OCI-LY1 (cell line): ENCODE measurements around the gene ARHGAP24.

Experiments used
- H2AFZ ChIP-seq: fragments of 200-600 bp; sonication (generic), shearing (Covaris generic); 2 replicates; pipeline ENCODE4 v1.6.0; 2014; ENCODE audit warnings: antibody characterized with exemption, mild to moderate bottlenecking, low read length
- H3F3A ChIP-seq: fragments of 200-600 bp; sonication (generic), shearing (Covaris generic); 2 replicates; pipeline ENCODE4 v1.6.0; 2014; ENCODE audit warnings: mild to moderate bottlenecking, antibody characterized with exemption, low read length, moderate library complexity; ENCODE audit not compliant: insufficient read depth
- H3K27ac ChIP-seq: fragments of 200-600 bp; sonication (generic); 2 replicates; pipeline ENCODE4 v1.5.1; 2014; ENCODE audit warnings: low read length, mixed run types, mild to moderate bottlenecking, low read depth; ENCODE audit not compliant: poor library complexity, severe bottlenecking
- H3K27me3 ChIP-seq: fragments of 200-600 bp; sonication (generic); 2 replicates; pipeline ENCODE4 v1.6.0; 2014; ENCODE audit warnings: antibody characterized with exemption, mild to moderate bottlenecking, low read length, moderate library complexity; ENCODE audit not compliant: insufficient read depth
- H3K36me3 ChIP-seq: fragments of 200-600 bp; sonication (generic); 2 replicates; pipeline ENCODE4 v1.6.1; 2014; ENCODE audit warnings: mild to moderate bottlenecking, antibody characterized with exemption, low read length, moderate library complexity, mixed read lengths; ENCODE audit not compliant: insufficient read depth
- H3K4me1 ChIP-seq: fragments of 200-600 bp; sonication (generic); 2 replicates; pipeline ENCODE4 v1.5.1; 2014; ENCODE audit warnings: mild to moderate bottlenecking, low read length, moderate library complexity; ENCODE audit not compliant: insufficient read depth, severe bottlenecking
- H3K4me2 ChIP-seq: fragments of 200-600 bp; sonication (generic), shearing (Covaris generic); 2 replicates; pipeline ENCODE4 v1.6.1; 2014; ENCODE audit warnings: low read length
- H3K4me3 ChIP-seq: fragments of 200-600 bp; sonication (generic); 2 replicates; pipeline ENCODE4 v1.5.1; 2014; ENCODE audit warnings: low read length, low read depth, mild to moderate bottlenecking, mixed read lengths; ENCODE audit not compliant: poor library complexity, severe bottlenecking
- H3K79me2 ChIP-seq: fragments of 200-600 bp; shearing (Covaris generic); 2 replicates; pipeline ENCODE4 v1.6.1; 2016; ENCODE audit warnings: mixed run types, low read length, mixed read lengths; ENCODE audit not compliant: insufficient read depth
- H3K9ac ChIP-seq: fragments of 200-600 bp; sonication (generic), shearing (Covaris generic); 2 replicates; pipeline ENCODE4 v1.6.1; 2014; ENCODE audit warnings: mild to moderate bottlenecking, low read length, mixed read lengths
- H3K9me2 ChIP-seq: fragments of 200-600 bp; sonication (generic), shearing (Covaris generic); 2 replicates; pipeline ENCODE4 v1.6.1; 2014; ENCODE audit warnings: low read depth, mild to moderate bottlenecking, low read length, mixed read lengths
- H3K9me3 ChIP-seq: fragments of 200-600 bp; shearing (Covaris generic); 2 replicates; pipeline ENCODE4 v1.6.1; 2014; ENCODE audit warnings: low read length, mixed read lengths
- H4K20me1 ChIP-seq: fragments of 200-600 bp; sonication (generic), shearing (Covaris generic); 2 replicates; pipeline ENCODE4 v1.6.0; 2016; ENCODE audit warnings: mild to moderate bottlenecking, low read length; ENCODE audit not compliant: insufficient read depth
- EZH2 ChIP-seq: fragments of 200-600 bp; sonication (generic), shearing (Covaris generic); IDR thresholded peaks from 2 replicates; pipeline ENCODE4 v1.8.0; 2017; ENCODE audit warnings: borderline replicate concordance, mixed run types, mild to moderate bottlenecking, antibody characterized with exemption, low read length, moderate library complexity, mixed read lengths
- TF ChIP-seq, protein P1 (sequence below): fragments of 200-600 bp; sonication (generic), shearing (Covaris generic); IDR thresholded peaks from 2 replicates; pipeline ENCODE4 v1.5.1; 2017; ENCODE audit warnings: mild to moderate bottlenecking, antibody characterized with exemption, low read length, moderate library complexity, mixed read lengths

The ARHGAP24 gene

DNA sequence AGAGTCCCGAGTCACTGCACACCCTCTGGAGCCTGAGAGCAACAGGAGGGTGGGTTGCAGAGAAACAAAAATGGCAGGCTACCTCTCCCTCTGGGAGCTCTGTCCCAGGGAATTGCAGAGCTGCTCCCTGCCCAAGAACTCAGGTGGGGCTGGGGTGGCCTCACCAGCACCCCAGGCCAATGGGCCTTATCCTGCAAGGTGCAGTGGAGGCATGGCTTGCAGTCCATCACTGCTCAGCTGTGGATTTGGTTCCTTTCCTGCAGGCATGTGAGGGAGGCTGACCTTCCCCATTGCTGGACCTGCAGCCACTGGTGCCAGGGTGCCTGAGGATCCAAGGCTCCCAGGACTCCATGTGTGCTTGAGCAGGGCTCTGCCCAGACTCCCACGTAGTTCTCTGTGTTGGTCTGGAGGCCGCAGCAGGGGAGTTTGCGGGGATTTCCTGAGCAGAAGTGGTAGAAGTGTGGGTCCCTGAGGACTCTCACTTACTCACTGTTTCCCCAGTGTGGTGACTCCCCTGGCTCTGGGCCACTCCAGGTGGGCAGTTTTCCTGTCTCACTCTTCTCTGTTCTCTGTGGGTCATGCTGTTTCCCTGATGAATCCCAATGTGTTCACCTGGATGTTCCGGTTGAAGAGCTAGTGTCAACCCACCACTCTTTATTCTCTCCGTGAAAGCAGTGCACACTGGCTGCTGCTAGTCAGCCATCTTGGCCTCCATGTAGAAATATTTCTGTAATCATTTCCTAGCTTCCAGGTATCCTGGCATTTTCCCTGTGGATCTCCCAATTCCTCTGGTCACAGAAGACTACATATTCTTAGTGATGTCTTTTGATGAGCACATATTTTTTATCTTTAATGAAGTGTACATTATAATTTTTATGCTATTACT, 82.3 kb downstream of the ARHGAP24 start:
- Histone ChIP-seq H3K27me3 (no peaks in the 10 kb centered on the region), H3K36me3 (peaks cover 57% of the 10 kb centered on the region), H3K4me1 (peaks cover 64% of the 10 kb centered on the region), H3K27ac (peak overlapping the region; percentile 97), H3K4me3 (peak overlapping the region; percentile 22), H3K9me3 (peaks cover 4% of the 10 kb centered on the region), H4K20me1 (no peaks in the 10 kb centered on the region), H3K9me2 (no peaks in the 10 kb centered on the region), H3K9ac (peak overlapping the region; percentile 65), H3K79me2 (peaks cover 74% of the 10 kb centered on the region), H3K4me2 (peak overlapping the region; percentile 50), H3F3A (no peaks in the 10 kb centered on the region), H2AFZ (no peak overlapping the region)
- TF ChIP-seq EZH2: no peak
- TF ChIP-seq, protein P1, sequence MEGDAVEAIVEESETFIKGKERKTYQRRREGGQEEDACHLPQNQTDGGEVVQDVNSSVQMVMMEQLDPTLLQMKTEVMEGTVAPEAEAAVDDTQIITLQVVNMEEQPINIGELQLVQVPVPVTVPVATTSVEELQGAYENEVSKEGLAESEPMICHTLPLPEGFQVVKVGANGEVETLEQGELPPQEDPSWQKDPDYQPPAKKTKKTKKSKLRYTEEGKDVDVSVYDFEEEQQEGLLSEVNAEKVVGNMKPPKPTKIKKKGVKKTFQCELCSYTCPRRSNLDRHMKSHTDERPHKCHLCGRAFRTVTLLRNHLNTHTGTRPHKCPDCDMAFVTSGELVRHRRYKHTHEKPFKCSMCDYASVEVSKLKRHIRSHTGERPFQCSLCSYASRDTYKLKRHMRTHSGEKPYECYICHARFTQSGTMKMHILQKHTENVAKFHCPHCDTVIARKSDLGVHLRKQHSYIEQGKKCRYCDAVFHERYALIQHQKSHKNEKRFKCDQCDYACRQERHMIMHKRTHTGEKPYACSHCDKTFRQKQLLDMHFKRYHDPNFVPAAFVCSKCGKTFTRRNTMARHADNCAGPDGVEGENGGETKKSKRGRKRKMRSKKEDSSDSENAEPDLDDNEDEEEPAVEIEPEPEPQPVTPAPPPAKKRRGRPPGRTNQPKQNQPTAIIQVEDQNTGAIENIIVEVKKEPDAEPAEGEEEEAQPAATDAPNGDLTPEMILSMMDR: no peak

DNA sequence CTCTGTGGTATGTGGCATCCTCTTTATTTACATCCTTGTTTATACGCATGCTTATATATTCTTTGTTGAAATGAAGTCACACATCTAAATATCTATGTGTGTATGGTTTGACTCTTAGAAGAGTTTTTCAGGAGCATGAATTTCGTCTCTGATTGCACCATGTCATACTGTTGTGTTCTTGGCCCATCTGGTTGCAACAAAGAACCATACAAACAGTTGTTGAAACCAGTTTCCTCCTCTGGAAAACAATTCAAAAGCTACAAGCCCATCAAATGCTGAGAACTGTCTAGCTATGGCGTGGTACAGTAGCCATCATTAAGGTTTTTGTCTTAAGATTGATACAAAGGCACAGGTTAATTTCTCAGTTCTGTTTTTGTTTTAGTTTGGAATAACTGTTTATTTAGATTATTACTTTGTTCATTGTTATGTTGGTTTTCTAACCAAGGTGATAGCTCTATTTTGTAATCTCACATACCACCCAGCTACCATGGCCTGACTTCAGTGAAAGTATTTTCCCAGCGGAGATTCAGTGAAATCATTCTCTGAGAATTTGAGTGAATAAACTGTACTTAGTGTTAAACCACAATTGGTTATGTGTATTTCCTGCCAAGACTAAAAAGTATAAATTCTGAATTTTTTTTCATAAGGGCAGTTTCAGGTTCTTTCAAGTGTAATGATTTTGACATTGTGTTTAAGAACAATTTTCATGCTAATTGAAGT, 91.0 kb downstream of the ARHGAP24 start:
- H3K27ac ChIP-seq: peak overlapping the region; percentile 78
- H3K9ac ChIP-seq: peak overlapping the region; percentile 14; the same call in 1 of the 2 replicates
- TF ChIP-seq EZH2: no peak
- TF ChIP-seq, protein P1: no peak
- H3K36me3 ChIP-seq: peaks cover 56% of the 10 kb centered on the region
- peaks cover 61% of the 10 kb centered on the region for H3K4me1 ChIP-seq
- H2AFZ ChIP-seq: no peak overlapping the region
- H3K4me3 ChIP-seq: no peak overlapping the region
- no peaks in the 10 kb centered on the region for H3K27me3 ChIP-seq
- H4K20me1 ChIP-seq: no peaks in the 10 kb centered on the region
- H3K9me3 ChIP-seq: no peaks in the 10 kb centered on the region
- peak overlapping the region; percentile 41 for H3K4me2 ChIP-seq
- H3K79me2 ChIP-seq: peaks cover 78% of the 10 kb centered on the region
- H3K9me2 ChIP-seq: no peaks in the 10 kb centered on the region
- H3F3A ChIP-seq: no peaks in the 10 kb centered on the region

DNA sequence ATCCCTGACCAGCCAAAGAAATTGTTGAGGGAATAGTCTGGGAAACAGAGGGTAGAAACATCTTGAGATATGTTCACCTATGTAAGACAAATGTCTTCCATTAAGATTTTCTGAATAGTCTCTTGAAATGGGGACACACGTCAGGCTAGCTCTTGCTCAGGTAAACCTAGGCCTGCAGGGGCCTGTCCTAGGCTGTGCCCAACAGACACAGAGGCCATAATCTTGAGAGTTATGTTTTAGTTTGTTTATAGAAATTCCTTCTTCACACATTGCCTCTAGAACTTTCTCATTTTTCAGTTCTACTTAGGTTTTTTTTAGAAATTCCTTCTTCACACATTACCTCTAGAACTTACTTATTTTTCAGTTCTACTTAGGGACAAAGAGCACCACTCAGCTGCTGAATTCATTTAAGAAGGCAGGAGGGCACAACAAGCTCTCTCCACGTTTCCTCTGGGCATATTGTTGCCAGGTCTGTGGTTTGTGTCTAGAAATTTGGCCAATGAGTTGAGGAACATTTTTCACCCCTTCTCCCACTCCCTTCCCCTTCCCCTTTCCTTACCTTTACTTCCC, 94.9 kb downstream of the ARHGAP24 start:
- Histone ChIP-seq H3K9ac (no peak overlapping the region), H3K9me3 (no peaks in the 10 kb centered on the region), H3K4me3 (no peak overlapping the region), H3K36me3 (peaks cover 60% of the 10 kb centered on the region), H3K79me2 (peaks cover 47% of the 10 kb centered on the region), H4K20me1 (no peaks in the 10 kb centered on the region), H3K4me1 (peaks cover 72% of the 10 kb centered on the region), H3K27me3 (no peaks in the 10 kb centered on the region), H3F3A (no peaks in the 10 kb centered on the region), H3K4me2 (no peak overlapping the region), H2AFZ (no peak overlapping the region), H3K9me2 (no peaks in the 10 kb centered on the region), H3K27ac (peak overlapping the region; percentile 69)
- no peak for TF ChIP-seq EZH2
- TF ChIP-seq, protein P1: no peak
